IPS-NIHi11 (cell line): ENCODE results near the gene ATP2B2.

Experiments
- DNase-seq: peaks from one replicate; pipeline ENCODE4 v3.0.0; 2012; ENCODE audit warnings: mixed read lengths, low spot score

Gene ATP2B2

DNA sequence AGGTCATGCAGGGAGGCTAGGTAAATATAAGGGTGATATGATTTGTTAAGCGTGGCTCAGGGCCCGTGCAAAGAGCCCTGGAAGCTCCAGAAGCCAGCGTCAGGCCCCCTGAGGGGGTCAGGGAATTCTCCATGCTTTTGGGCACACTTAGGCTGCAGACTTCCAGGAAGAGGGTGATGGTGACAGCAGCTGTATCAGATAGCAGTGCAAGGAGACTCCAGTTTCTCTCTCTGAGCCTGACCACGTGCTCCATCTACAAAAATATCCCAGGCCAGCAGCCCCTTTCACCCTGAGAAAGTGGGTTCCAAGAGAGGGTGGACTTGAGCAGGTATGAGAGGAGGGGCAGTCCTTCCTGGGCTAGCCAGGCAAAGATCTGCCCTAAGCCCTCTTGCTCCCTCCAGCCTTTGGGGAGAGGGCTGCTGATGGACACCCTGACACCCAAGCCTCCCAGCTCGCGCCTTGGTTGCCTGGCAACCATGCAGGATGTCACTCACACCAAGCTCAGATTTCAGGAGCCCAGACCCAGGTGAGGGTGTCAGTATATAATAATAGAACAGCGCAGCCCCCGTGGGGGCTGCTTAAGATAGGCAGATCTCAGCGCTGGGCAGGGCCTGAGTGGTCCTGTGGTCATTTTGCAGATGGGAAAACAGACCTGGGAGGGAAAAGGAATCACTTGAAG is 35.8 kb downstream of the ATP2B2 start:
- no peak for DNase-seq

DNA sequence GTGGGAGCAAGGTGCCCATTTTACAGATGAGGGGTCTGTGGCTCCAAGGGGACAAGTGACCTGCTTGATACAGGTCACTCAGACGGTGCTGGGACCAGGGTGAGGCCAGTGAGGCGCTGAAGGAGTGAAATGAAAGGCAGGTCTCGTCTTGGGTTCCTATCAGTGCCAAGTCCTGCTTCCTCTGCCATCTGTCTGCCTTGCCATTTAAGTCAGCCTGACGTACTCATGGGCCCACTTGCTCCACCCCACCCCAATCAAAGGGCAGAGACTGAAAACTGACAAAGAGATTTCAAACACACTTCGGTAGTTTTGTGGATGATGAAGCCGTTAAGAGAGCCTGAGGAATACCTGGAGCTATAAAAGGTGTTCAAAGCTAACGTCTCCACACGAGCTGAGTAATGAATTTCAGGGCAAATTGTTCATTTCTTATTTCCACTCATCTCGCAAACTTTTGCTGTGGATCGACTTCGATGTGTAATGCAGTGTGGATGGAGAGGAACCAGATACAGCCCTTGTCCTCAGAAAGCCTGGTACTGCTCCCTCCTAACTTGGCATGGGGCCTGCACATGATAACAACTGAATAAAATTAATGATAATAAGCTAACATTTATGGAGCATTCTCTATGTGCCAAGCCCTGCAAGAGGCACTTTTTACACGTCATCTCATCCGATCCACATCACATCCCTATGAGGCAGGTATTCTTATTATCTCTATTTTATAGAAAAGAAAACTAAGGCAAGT is 36.6 kb downstream of the ATP2B2 start:
- no peak for DNase-seq

DNA sequence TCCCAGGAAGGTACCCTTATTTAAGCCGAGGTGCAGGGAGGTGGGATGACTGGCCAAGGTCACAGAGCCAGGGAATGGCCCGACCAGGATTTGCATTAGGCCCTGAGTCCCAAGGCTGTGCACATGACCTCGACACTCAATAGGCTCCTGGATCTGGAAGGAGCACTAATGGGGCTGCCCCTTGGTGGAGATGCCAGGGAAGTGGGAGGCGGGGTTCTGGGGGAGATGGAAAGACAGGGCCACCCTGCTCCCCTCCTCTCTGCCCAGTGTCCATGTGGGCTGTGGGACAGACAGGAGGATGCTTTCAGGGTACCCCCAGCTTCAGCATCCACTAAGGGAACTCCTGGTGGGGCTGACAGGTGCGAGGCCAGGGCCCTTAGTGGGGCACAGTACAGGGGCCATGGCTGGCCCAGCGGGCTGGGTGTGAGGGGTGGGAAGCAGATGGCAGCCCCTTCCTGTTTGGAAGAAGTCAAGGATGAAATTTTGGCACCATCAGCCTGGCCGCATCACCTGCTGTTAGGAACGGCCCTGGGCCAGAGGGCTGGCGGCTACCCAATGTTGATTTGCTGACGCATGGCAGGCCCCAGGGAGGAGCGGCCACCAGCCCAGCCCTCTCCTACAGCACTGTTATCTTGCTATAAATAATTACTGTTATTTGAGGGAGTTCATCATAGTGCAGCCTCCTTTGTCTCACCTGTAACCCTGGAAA is 37.3 kb downstream of the ATP2B2 start:
- no peak for DNase-seq

DNA sequence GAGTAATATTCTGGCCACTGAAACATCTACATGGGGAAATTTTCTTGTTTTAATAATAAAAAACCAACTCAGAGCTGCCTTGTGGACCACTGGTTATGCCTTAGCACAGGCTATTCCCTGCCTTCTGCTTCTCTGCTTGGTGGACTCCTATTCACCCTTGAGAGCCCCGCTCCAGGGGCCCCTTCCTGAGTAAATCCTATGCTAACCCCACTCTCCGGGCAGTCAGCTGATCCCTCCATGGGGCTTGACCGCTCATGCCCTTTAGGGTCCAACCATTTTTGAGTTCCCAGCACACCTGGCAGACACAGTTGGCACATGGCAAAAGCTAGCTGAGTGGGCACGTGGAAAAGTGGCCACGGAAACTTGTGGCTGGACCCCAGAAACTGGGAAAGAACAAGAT is 38.2 kb downstream of the ATP2B2 start:
- no peak for DNase-seq

DNA sequence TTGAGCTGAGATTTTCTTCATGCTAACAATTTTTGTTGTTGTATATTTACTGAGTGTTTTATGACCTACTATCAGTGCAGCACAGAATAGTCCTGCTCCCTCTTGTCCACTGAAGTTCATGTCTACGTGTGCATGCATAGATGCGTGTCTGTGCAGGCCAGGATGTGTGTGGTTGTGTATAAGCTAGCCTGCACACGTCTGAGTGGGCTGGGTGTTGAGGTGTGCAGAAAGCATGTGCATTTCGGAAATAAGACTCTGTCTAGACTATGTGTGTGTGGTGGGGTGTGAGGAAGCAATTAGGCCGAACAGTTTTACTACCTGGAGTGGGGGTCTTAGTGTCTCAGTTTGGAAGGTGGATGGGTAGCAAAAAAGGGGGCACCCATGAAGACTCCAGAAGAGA is 39.2 kb downstream of the ATP2B2 start:
- no peak for DNase-seq

DNA sequence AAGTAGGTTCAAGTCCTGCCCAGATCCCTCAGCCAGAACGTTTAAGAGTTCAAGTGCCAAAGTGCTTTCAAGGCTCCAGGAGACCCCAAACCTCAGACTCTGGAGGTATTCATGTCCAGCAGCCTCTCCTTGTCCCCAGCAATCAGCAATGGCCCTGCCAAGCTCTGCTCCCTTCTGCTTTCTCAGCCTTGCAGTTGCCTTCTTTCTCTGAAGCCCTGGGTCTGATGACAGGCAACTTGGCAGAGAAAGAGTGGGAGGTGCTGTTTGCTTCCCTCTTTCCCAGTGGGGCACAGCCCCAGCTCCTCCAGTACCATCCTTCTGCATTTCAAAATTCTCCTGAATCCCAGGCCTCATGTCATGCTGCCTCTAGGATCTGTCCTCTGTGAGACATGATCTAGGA is 40.2 kb downstream of the ATP2B2 start:
- no peak for DNase-seq

DNA sequence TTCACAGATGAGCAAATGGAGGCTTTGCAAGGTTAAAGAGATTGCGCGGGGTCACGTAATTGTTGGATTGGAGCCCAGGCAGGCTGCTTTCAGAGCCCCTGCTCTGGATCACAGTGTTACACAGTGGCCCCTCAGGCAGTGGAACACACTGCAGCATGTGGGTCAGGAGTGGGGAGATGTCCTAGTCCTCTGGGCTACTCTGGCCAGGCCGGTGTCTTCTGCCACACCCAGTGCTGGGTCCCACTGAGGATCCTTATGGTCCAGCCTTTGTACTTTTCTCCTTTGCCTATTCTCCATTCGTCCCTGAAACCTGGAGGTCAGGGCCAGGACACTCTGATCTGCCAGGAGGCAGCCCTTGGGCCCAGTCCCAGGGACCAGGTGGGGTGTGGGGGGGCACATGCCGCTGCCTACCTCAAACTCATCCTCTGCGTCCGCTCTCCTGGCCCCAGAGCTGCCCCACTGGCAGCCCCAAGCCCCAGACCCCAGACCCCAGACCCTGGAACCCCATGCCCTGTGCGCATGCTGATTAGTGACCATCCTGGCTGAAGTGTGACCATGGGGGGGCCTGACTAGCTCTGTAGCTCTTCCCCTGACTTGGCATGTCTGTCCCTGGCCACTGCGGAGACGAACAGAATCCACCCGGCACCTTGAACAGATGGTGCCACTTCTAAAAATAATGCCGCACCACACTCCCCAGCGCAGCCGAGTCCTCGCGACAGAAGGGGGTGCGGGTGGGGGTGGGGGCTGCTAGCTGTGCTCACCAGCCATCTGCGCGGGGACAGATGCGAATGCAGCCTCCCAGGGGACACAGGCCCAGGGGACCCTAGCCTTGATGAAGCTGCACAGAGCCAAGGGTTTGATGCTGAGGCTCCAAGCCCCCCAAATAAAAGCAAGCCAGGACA is 41.6 kb downstream of the ATP2B2 start:
- no peak for DNase-seq

DNA sequence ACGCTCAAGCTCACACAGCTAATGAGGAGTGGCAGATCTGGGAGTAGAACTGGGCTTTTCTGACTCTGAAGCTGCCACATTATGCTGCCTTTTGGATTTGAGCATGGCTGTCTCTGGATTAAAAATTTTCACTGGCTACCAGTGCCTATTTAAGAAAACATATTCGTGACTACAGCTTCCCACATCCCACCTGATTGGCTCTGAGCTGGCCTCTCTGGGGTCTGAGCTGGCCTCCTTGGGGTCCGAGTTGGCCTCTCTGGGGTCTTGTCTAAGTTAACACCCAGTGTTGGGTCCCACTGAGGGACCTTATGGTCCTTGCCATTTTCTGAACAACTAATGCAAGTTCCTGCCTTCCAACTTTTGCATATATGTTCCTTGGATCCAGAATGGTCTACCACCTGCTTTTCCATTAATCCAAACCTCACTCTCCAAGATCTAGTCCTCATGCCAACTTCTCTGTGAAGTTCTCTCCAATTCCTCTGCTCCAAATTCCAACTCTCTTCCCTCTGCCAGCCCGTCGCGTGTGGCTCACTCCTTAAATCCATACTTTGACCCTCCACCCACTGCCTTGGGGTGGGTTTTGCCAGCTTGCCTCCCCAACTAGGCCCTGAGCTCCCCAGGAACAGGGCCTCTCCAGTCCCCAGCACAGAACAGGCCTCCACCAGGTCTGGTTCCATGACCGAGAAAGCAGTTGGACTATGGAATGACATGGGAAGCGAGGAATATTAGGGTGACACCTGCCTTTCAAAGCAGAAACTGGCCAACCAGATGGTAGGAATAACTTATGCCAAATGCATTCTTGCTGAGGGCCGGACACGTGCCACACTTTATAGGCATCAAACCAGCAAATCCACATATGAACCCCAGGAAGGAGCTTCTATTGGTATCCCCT is 42.5 kb downstream of the ATP2B2 start:
- DNase-seq = no peak

DNA sequence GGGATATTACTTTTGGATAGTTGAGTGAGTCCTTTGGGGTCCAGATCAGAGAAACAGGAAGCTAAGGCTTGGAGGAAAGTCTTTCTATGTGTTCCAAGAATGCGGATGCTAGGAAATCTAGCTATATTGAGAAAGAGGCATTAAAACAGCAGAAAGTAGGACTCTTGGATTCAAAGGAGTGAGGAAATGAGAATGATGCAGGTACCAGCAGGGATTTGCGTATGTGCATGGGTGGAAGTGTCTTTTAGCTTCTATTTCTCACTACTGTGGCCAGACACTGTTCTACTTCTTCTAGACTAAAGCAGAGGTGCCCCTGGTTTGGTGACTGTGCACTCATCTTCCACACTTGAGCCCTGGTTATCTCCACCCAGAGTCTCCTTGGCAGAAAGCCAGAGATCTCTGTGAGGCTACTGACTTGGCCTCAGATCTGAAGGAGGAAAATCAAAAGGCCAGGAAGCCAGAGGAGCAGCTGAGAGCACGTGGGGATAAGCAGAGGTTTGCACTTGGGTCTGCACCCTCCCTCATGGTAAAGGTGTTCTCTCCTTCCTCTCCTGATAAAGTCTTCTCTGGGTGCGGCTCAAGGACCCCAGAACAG is 44.3 kb downstream of the ATP2B2 start:
- DNase-seq = no peak

DNA sequence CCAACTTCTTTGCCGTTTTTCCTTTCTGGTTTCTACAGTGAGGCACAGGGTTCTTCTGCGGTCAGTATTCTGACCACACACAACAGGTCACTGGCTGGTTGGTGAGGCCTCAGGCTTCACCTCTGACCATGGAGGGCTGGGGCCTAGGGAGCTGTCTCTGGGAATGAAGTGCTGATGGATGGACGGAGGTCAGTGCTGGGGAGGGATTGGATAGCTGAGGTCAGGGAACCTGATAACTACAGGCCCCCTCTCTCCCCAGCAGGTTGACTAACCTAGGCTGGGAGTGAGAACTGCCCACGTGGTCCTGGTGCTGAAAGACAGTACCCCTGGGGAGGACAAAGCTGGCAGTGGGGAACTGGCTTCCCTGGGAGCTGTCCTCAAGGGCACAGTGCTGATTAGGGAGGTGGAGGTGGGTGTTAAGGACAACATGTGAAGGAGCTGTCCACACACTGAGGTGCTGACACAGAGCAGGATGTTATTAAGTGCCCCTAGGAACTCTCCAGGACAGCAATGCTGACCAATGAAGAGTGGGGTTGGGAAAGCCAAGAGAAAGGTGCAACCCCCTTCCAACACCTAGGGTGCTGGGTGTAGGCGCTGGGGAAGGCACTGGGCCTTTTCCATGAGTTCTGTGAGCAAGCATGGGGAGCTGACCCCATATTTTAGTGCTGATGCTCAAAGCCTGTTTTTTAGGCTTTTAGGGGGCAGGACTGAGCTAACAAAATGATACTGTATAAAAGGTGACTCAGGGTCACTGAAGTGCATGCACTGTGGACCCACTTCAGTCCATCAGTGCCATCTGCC is 45.2 kb downstream of the ATP2B2 start:
- peak; percentile 98 for DNase-seq

DNA sequence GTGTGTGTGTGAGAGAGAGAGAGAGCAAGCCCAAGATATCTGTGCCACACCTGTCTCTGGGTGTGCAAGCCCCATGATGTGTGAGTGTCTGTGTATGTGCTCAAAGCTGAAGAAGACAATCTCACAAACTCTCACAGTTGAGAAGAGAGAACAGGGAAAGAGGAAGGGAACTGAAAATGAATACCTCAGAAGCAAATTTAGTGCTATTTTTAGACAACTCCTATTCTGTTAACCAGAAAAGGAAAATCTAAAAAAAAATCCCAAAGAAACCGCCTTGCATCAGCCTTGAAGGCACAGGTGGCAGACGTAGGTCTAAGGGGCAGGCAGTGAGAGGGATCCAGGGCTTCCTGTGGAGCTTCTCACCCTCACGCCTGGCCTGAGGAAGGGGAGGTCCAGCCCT is 47.8 kb downstream of the ATP2B2 start:
- DNase-seq = no peak

DNA sequence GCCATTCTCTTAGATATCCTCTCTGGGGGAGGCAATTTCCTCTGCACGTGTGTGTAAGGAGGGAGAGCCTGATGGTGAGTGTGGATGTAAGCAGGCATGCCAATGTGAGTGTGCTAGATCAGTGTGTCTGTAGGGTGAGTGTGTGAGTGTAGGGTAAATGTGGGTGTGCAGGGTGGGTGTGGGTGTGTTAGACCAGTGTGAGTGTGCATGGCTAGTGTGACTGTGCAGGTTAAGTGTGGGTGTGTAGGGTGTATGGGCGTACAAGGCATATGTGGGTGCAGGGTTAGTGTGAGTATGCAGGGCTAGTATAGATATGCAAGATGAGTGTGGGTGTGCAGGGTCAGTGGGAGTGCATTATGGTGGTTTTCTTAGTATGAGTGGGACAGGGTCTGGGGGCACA is 48.4 kb downstream of the ATP2B2 start:
- no peak for DNase-seq

DNA sequence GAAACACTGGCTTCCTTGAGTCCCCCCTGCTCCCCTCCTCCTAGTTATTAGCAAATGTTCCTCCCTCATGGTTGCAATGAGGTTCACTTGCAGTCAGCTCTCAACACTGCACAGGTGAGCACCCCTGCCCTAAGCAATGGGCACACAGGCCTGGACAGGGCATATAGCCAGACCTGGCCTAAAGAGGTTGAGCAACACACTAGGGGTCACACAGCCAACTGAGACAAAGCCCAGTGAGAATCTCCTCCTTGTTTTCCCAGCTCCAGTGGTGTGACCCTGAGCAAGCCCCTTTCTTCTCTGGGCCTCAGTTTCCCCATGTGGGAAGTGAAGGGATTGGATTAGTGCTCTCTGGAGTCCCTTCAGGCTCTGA is 49.9 kb downstream of the ATP2B2 start:
- DNase-seq = no peak

DNA sequence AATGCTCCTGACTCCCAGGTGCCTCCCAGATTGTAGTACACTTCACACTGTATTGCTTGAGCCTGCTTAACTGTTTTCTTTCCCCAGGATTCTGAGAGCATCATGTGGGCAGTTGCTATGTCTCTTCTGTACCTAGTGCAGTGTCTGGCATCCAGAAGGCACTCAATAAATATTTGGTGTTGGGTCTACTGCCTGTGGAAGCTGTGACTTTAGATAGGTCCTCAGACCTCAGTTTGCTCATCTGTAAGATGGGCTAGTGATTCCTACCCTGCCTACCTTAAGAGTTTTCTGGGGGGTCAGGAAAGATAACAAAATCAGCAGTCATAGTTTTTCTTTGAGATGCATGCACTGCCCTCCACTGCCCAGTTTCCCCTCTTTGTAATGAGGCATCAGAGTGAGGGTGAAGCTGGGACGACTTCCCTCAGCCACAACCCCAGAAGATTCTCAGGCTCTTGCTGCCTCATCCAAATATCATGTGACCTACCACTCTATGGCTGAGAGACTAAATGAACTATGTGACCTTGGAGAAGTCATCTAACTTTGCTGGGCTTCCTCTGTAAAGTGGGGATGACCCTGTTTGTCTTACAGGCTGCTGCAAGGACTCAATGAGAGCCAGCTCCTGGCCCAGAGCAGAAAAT is 50.4 kb downstream of the ATP2B2 start:
- DNase-seq = no peak

DNA sequence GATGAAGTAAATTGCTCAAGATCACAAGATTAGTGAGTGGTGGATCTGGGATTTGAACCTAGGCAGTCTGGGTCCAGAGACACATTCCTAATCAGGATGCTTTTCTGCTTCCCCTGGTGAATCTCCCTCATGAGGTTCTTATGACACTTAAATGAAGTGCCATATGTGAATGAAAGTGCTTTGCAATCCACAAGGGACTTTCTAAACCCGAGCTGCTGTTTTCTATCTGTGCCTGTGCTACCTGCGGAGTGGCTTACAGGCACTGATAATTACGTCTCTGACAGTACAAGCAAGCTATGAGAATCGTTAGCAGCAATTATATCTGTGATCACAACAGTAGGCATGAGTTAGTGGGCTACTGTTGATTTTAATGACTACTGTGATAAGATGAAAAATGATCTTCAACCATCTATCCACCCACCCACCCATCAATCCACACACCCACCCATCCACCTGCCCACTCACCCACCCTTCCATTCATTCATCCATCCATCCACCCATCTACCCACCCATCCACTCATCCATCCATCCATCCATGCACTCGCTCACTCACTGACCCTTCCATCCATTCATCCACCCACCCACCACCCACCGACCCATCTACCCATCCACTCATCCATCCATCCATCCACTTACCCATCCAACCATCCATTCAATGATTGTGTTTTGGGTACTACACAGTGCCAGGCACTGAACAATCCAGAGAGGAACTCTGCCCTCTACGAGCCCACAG is 51.8 kb downstream of the ATP2B2 start:
- DNase-seq = no peak

DNA sequence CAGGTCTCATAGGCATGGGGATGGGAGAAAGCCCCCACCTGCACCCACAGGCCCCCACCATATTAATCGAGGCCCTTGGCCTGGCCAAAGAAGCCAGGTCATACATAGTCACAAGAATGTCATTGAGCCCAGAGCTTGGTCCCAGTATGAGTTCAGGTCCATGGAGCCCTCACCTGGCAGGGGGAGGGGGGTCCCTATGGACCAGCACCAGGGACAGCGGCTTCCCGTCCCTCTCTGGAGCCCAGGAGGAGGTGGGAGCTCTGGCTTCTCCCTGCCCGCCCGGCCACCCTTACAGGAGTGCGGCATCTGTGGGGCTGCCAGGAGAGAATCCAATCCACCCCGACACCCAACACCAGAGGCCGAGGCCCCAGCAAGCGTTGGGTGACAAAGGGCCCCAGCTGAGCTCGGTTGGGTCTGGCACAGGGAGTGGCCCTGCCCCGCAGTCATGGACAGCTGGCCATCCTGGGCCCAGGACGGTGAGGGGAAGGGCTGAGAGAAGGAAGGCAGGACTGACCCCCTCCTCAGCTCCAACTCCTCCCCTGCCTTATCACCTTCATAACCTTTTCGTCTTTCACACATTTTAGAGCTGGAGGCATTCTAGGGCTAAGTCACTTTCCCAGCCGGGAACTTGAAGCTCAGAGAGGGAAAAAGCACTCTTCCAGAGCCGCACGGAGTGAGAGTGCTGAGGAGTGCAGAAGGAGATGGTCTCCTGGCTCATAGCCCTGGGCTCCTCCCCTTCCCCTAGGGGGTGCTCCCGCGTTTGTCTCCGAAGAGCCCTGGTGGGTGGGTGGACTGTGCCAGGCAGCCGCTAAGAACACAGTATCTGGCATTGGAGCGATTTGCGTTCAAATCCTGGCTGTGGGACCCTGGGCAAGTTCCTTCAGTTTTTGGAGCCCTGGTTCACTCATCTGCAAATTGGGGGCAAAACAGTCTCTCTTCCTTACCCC is 54.6 kb downstream of the ATP2B2 start:
- DNase-seq = peak; percentile 83

DNA sequence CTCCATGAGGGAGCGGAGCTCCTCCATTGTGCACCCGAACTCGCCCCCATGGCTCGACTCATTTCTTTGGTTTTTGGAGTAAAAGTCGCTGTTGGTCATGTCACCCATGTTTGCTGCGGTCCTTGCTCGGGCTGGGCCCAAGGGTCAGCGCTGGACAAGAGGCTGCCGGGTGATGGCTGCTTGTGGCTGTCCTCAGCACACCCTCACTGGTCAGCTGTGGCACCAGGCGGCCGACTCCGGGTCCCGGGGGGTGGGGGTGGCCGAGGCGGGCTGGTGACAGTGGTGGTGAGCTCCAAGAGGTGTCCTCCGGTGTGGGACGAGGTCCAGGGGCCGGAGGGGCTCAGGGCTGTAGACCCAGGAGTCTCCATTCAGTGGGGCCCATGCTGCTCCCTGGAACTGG is 56.0 kb downstream of the ATP2B2 start:
- DNase-seq = no peak

DNA sequence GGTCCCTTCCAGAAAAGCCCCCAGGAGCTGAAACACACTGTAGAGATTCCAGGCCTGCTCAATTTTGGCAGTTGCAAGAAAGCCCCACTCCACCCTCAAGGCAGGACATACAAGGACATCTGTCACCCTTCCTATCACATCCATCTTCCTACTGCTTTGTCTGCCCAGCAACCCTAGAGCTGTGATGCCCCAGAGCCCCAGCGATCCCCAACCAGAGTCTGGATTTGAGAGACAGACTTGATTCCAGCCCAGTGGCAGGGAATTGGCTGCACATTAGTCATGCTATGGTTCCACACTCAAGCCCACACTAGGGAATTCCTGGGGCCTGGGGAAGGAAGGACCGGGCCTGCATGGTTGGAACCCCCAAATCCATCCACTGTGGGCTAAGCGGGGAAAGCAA is 56.8 kb downstream of the ATP2B2 start:
- no peak for DNase-seq
